ENCODE data around the gene GCLM.

GRCh38 chr1:93908394-93909145, 660 bp downstream of the GCLM start:
- TF ChIP-seq CTCF (IDR thresholded peaks at IDR 0.05) (no peak), POLR2A (IDR thresholded peaks at IDR 0.05) (no peak)
